ENCODE data around the gene CHRM4. TPM values are rescaled to one million over a fixed set of nuclear protein-coding genes. Genes with fewer than 3 reads are reported as not detected.
"Not testable (repeated sequence)": the region's sequence is repeated elsewhere in the genome, so short reads cannot be mapped to it uniquely, and the experiment has no call there.

Gene CHRM4
- total and polyA plus RNA-seq, 2 of the 13 experiments (the other 11 are each of a cell fraction or from before 2014, with no cell fraction given), result 0.13 to 0.21 TPM

DNA sequence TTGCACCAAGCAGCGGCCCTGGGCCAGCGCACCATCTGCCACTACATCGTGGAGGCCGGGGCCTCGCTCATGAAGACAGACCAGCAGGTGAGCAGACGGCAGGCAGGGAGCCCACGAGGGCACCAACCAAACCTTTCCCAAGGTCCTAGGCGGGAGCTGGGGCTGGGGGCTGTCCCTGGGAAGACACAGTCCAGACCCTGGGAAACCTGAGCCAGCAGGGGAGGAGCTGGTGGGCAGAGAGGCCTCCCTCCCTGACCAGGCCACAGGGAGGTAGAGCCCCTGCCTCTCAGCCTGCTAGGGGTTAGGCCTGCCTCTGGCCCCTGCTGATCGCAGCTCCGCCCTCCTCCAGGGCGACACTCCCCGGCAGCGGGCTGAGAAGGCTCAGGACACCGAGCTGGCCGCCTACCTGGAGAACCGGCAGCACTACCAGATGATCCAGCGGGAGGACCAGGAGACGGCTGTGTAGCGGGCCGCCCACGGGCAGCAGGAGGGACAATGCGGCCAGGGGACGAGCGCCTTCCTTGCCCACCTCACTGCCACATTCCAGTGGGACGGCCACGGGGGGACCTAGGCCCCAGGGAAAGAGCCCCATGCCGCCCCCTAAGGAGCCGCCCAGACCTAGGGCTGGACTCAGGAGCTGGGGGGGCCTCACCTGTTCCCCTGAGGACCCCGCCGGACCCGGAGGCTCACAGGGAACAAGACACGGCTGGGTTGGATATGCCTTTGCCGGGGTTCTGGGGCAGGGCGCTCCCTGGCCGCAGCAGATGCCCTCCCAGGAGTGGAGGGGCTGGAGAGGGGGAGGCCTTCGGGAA is 11.9 kb downstream of the CHRM4 start:
- intact Hi-C loops (cut with micrococcal nuclease; ENCODE audit: unreplicated experiment); H3K27me3 ChIP-seq (ENCODE audit: control insufficient read depth in 1 of 2, insufficient read depth in 2 of 2, low read length in 2 of 2); BruUV-seq (replicated peaks); H3K9me3 ChIP-seq (ENCODE audit: low read length); CTCF ChIA-PET (ENCODE audit: low intra/inter-chr PET ratio, low total read pairs); H2AFZ ChIP-seq (ENCODE audit: low read length); H3K79me2 ChIP-seq (ENCODE audit: insufficient read depth, low read length); H4K20me1 ChIP-seq (ENCODE audit: insufficient read depth, low read length); in situ Hi-C loops (cut with HindIII; ENCODE audit: extremely low pct_ligation_motif_present, low pct_unique_long_range_greater_than_20kb); H3K36me3 ChIP-seq (replicated peaks in 1 of 2; ENCODE audit: control insufficient read depth in 1 of 2, insufficient read depth in 2 of 2, low read length in 2 of 2): not testable (repeated sequence)
- DNase-seq (ENCODE audit: low spot score), result peak; percentile 76
- peak overlapping the region; percentile 40 for H3K9ac ChIP-seq (ENCODE audit: insufficient read depth, low read depth, low read length)
- WGBS (ENCODE audit: low lambda C conversion rate), result 17% methylated on average over 7 of the region's 36 CpGs
- ATAC-seq, result peak; percentile 82
- H3K27ac ChIP-seq (ENCODE audit: extremely low read length, insufficient read depth, low read length), result peak overlapping the region; percentile 89
- peaks cover 31% of the 10 kb centered on the region for H3K4me1 ChIP-seq (ENCODE audit: insufficient read depth, low read length)
- H3K4me2 ChIP-seq (ENCODE audit: low read depth, low read length), result peak overlapping the region; percentile 75
- peak; percentile 89 for FAIRE-seq
- H3K4me3 ChIP-seq (replicated peaks in 1 of 3; ENCODE audit: insufficient read depth in 1 of 3, low read depth in 2 of 3, low read length in 3 of 3), result peak overlapping the region; percentile 87 to 92 (median 88); a peak in 5 of 6 replicates
- POLR2A ChIA-PET, result interaction anchor here (0.5 to 1.7 kb wide), 5 partner anchors 9 to 532 kb away, joined by 3 to 4 read pairs (median 3); partner anchors contain the start of gene CRY2
- TF ChIP-seq, protein P1, sequence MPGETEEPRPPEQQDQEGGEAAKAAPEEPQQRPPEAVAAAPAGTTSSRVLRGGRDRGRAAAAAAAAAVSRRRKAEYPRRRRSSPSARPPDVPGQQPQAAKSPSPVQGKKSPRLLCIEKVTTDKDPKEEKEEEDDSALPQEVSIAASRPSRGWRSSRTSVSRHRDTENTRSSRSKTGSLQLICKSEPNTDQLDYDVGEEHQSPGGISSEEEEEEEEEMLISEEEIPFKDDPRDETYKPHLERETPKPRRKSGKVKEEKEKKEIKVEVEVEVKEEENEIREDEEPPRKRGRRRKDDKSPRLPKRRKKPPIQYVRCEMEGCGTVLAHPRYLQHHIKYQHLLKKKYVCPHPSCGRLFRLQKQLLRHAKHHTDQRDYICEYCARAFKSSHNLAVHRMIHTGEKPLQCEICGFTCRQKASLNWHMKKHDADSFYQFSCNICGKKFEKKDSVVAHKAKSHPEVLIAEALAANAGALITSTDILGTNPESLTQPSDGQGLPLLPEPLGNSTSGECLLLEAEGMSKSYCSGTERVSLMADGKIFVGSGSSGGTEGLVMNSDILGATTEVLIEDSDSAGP (CRISPR knock-in tag; IDR thresholded peaks at IDR 0.05; ENCODE audit: borderline replicate concordance), result peak; percentile 65; the same call in 1 of the 2 replicates
- TF ChIP-seq ZNF543 (CRISPR knock-in tag; IDR thresholded peaks at IDR 0.05), result 0 out of 2 replicates have a peak, but pooled peaks have one; percentile 36
- TF ChIP-seq SPEN (CRISPR knock-in tag; IDR thresholded peaks at IDR 0.05; ENCODE audit: low read depth), result peak; percentile 71; the same call in 1 of the 2 replicates
- peak; percentile 43; the same call in 1 of the 2 replicates for TF ChIP-seq POLR2AphosphoS5 (IDR thresholded peaks at IDR 0.05; ENCODE audit: low read depth, low read length)
- peak; percentile 55; the same call in 1 of the 2 replicates for TF ChIP-seq KAT8 (CRISPR knock-in tag; IDR thresholded peaks at IDR 0.05)
- TF ChIP-seq, protein P2, sequence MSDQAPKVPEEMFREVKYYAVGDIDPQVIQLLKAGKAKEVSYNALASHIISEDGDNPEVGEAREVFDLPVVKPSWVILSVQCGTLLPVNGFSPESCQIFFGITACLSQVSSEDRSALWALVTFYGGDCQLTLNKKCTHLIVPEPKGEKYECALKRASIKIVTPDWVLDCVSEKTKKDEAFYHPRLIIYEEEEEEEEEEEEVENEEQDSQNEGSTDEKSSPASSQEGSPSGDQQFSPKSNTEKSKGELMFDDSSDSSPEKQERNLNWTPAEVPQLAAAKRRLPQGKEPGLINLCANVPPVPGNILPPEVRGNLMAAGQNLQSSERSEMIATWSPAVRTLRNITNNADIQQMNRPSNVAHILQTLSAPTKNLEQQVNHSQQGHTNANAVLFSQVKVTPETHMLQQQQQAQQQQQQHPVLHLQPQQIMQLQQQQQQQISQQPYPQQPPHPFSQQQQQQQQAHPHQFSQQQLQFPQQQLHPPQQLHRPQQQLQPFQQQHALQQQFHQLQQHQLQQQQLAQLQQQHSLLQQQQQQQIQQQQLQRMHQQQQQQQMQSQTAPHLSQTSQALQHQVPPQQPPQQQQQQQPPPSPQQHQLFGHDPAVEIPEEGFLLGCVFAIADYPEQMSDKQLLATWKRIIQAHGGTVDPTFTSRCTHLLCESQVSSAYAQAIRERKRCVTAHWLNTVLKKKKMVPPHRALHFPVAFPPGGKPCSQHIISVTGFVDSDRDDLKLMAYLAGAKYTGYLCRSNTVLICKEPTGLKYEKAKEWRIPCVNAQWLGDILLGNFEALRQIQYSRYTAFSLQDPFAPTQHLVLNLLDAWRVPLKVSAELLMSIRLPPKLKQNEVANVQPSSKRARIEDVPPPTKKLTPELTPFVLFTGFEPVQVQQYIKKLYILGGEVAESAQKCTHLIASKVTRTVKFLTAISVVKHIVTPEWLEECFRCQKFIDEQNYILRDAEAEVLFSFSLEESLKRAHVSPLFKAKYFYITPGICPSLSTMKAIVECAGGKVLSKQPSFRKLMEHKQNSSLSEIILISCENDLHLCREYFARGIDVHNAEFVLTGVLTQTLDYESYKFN (CRISPR knock-in tag; conservative IDR thresholded peaks at IDR 0.05), result peak; percentile 36
- peak; percentile 65; the same call in 1 of the 2 replicates for TF ChIP-seq ZSCAN21 (CRISPR knock-in tag; IDR thresholded peaks at IDR 0.05; ENCODE audit: borderline replicate concordance)
- TF ChIP-seq, protein P3, sequence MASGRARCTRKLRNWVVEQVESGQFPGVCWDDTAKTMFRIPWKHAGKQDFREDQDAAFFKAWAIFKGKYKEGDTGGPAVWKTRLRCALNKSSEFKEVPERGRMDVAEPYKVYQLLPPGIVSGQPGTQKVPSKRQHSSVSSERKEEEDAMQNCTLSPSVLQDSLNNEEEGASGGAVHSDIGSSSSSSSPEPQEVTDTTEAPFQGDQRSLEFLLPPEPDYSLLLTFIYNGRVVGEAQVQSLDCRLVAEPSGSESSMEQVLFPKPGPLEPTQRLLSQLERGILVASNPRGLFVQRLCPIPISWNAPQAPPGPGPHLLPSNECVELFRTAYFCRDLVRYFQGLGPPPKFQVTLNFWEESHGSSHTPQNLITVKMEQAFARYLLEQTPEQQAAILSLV (CRISPR knock-in tag; IDR thresholded peaks at IDR 0.05; ENCODE audit: borderline replicate concordance), result 0 out of 2 replicates have a peak, but pooled peaks have one; percentile 61
- TF ChIP-seq GATAD2A (CRISPR knock-in tag; IDR thresholded peaks at IDR 0.05), result peak; percentile 37; the same call in 1 of the 2 replicates
- peak; percentile 93 for TF ChIP-seq ZFX (CRISPR knock-in tag; IDR thresholded peaks at IDR 0.05; ENCODE audit: low read depth)
- TF ChIP-seq, protein P4, sequence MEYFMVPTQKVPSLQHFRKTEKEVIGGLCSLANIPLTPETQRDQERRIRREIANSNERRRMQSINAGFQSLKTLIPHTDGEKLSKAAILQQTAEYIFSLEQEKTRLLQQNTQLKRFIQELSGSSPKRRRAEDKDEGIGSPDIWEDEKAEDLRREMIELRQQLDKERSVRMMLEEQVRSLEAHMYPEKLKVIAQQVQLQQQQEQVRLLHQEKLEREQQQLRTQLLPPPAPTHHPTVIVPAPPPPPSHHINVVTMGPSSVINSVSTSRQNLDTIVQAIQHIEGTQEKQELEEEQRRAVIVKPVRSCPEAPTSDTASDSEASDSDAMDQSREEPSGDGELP (IDR thresholded peaks at IDR 0.05; ENCODE audit: borderline replicate concordance, low read depth), result peak; percentile 58; the same call in 1 of the 2 replicates
- 0 out of 2 replicates have a peak, but pooled peaks have one; percentile 7 for TF ChIP-seq HNF4A (CRISPR knock-in tag; IDR thresholded peaks at IDR 0.05)
- TF ChIP-seq, protein P5, sequence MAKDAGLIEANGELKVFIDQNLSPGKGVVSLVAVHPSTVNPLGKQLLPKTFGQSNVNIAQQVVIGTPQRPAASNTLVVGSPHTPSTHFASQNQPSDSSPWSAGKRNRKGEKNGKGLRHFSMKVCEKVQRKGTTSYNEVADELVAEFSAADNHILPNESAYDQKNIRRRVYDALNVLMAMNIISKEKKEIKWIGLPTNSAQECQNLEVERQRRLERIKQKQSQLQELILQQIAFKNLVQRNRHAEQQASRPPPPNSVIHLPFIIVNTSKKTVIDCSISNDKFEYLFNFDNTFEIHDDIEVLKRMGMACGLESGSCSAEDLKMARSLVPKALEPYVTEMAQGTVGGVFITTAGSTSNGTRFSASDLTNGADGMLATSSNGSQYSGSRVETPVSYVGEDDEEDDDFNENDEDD (CRISPR knock-in tag; IDR thresholded peaks at IDR 0.05; ENCODE audit: borderline replicate concordance), result peak; percentile 25; the same call in 1 of the 2 replicates
